ENCODE data around the gene CLDN18. TPM values are rescaled to one million over a fixed set of nuclear protein-coding genes. Genes with fewer than 3 reads are reported as not detected.

The CLDN18 gene
- total and polyA plus RNA-seq, 9 of the 15 experiments (the other 6 are each of a cell fraction or from before 2014, with no cell fraction given) = 0.11 TPM; not detected in 8

DNA sequence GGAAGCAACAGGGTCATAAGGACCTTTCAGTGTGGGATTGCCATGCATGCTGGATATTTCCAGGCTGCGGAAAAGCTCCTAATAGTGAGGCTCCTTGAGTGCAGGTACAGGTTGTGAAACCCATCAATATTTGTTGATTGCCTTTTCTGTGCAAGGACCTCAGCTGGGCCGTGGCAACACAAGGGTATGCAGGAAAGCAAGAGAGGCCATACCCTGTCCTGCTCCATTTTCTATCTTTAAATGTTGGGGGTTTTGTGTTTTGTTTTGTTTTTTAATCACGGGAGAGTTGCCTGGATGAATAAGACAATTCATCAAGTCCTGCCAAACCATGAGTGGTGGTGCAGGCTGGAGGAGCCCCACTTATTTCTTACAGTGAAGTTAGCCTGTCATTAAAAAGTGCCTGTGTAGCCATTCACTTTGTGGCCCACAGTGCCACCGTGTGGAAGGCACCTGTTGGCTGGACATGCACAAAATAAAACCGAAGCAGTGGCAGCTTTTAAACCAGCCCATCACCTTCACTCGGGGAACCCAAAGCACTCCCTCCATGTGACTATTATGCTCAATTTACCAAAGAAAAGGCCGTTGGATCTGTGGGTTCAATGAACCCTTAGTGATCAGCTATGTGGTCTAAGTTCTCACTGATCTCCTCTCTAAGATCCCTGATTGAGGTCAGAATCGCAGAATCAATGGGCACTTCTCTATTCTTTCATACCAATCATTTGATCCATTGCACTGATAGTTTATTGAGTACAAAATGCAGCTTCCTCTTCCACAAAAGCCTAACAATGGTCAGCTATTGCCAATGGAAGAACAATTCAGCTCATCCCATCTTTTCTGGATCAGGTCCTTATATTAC, 42.2 kb downstream of the CLDN18 start:
- Histone ChIP-seq H3K4me1 (replicated peaks in 1 of 2; ENCODE audit: control insufficient read depth in 2 of 2, insufficient read depth in 2 of 2, low read length in 2 of 2) (no peaks in the 10 kb centered on the region), H3K9me3 (replicated peaks; ENCODE audit: control insufficient read depth, insufficient read depth, low read depth, low read length) (no peaks in the 10 kb centered on the region), H3K27me3 (ENCODE audit: control insufficient read depth in 2 of 2, insufficient read depth in 2 of 2, low read length in 2 of 2) (no peaks in the 10 kb centered on the region), H3K9ac (ENCODE audit: insufficient read depth in 1 of 2, low read depth in 2 of 2, low read length in 2 of 2) (no peak overlapping the region), H3K79me2 (ENCODE audit: control insufficient read depth, insufficient read depth, low read length) (no peaks in the 10 kb centered on the region), H3K36me3 (ENCODE audit: control insufficient read depth, insufficient read depth, low read length) (no peaks in the 10 kb centered on the region), H3K27ac (ENCODE audit: extremely low read depth, low read depth, low read length) (no peak overlapping the region), H3K4me3 (no peak overlapping the region), H2AFZ (ENCODE audit: low read depth, low read length) (no peak overlapping the region), H3K9me1 (ENCODE audit: control insufficient read depth, insufficient read depth, low read length) (no peaks in the 10 kb centered on the region), H3K4me2 (ENCODE audit: insufficient read depth, low read length) (no peak overlapping the region), H4K20me1 (replicated peaks; ENCODE audit: control insufficient read depth, insufficient read depth, low read length) (no peaks in the 10 kb centered on the region)
- ATAC-seq (peak; percentile 86), FAIRE-seq (peak; percentile 69), DNase-seq (ENCODE audit: extremely low read depth in 1 of 4, low spot score in 3 of 4) (peak; percentile 10 to 39 (median 19))
- ChIA-PET POLR2A (interaction anchor here (0.6 to 1.1 kb wide), 2 partner anchors 19 to 81 kb away, joined by 3 read pairs; no protein-coding TSS in a partner anchor), CTCF (ENCODE audit: low intra/inter-chr PET ratio) (no interaction called here)
- intact Hi-C loops (cut with micrococcal nuclease) (no loop called here), in situ Hi-C loops (cut with MboI) (loop anchor here (25.0 kb wide), 1 partner anchor 885 kb away; the partner anchor contains the start of genes FOXL2 and FOXL2NB)
- 4% methylated on average over 7 of the region's 8 CpGs for WGBS (ENCODE audit: insufficient coverage, low coverage, missing lambda C conversion rate)
- BruUV-seq (replicated peaks) = no TSS peak
- TF ChIP-seq HNRNPH1 (optimal IDR thresholded peaks at IDR 0.05; ENCODE audit: low read depth, low read length) (no peak), ZNF589 (CRISPR knock-in tag; IDR thresholded peaks at IDR 0.05; ENCODE audit: low read depth) (no peak), RAD21 (CRISPR knock-in tag; conservative IDR thresholded peaks at IDR 0.05 in 1 of 2, IDR thresholded peaks at IDR 0.05 in 1 of 2) (peak; percentile 41 to 58), ZNF561 (CRISPR knock-in tag; conservative IDR thresholded peaks at IDR 0.05) (no peak), ZNF316 (IDR thresholded peaks at IDR 0.05) (no peak), XRCC5 (IDR thresholded peaks at IDR 0.05; ENCODE audit: low read depth, low read length) (no peak)
- TF ChIP-seq, protein P1, sequence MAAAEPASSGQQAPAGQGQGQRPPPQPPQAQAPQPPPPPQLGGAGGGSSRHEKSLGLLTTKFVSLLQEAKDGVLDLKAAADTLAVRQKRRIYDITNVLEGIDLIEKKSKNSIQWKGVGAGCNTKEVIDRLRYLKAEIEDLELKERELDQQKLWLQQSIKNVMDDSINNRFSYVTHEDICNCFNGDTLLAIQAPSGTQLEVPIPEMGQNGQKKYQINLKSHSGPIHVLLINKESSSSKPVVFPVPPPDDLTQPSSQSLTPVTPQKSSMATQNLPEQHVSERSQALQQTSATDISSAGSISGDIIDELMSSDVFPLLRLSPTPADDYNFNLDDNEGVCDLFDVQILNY (CRISPR knock-in tag; IDR thresholded peaks at IDR 0.05) = no peak
- TF ChIP-seq, protein P2, sequence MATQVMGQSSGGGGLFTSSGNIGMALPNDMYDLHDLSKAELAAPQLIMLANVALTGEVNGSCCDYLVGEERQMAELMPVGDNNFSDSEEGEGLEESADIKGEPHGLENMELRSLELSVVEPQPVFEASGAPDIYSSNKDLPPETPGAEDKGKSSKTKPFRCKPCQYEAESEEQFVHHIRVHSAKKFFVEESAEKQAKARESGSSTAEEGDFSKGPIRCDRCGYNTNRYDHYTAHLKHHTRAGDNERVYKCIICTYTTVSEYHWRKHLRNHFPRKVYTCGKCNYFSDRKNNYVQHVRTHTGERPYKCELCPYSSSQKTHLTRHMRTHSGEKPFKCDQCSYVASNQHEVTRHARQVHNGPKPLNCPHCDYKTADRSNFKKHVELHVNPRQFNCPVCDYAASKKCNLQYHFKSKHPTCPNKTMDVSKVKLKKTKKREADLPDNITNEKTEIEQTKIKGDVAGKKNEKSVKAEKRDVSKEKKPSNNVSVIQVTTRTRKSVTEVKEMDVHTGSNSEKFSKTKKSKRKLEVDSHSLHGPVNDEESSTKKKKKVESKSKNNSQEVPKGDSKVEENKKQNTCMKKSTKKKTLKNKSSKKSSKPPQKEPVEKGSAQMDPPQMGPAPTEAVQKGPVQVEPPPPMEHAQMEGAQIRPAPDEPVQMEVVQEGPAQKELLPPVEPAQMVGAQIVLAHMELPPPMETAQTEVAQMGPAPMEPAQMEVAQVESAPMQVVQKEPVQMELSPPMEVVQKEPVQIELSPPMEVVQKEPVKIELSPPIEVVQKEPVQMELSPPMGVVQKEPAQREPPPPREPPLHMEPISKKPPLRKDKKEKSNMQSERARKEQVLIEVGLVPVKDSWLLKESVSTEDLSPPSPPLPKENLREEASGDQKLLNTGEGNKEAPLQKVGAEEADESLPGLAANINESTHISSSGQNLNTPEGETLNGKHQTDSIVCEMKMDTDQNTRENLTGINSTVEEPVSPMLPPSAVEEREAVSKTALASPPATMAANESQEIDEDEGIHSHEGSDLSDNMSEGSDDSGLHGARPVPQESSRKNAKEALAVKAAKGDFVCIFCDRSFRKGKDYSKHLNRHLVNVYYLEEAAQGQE (IDR thresholded peaks at IDR 0.05; ENCODE audit: borderline replicate concordance) = 0 out of 2 replicates have a peak, but pooled peaks have one; percentile 14
- TF ChIP-seq, protein P2 (CRISPR knock-in tag; IDR thresholded peaks at IDR 0.05; ENCODE audit: low read depth) = no peak
- TF ChIP-seq, protein P3, sequence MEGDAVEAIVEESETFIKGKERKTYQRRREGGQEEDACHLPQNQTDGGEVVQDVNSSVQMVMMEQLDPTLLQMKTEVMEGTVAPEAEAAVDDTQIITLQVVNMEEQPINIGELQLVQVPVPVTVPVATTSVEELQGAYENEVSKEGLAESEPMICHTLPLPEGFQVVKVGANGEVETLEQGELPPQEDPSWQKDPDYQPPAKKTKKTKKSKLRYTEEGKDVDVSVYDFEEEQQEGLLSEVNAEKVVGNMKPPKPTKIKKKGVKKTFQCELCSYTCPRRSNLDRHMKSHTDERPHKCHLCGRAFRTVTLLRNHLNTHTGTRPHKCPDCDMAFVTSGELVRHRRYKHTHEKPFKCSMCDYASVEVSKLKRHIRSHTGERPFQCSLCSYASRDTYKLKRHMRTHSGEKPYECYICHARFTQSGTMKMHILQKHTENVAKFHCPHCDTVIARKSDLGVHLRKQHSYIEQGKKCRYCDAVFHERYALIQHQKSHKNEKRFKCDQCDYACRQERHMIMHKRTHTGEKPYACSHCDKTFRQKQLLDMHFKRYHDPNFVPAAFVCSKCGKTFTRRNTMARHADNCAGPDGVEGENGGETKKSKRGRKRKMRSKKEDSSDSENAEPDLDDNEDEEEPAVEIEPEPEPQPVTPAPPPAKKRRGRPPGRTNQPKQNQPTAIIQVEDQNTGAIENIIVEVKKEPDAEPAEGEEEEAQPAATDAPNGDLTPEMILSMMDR (IDR thresholded peaks at IDR 0.05 in 2 of 3, conservative IDR thresholded peaks at IDR 0.05 in 1 of 3; ENCODE audit: insufficient read depth in 2 of 3, low read depth in 1 of 3, low read length in 3 of 3) = peak; percentile 57 to 71 (median 65)
